22Rv1 (cell line): ENCODE results near the gene PRMT2.

Experiments used
- H3K27ac ChIP-seq: fragments of 450-650 bp; 2 replicates; pipeline ENCODE4 v1.5.1; 2017
- ZFX ChIP-seq: fragments of 450-650 bp; IDR thresholded peaks from 2 replicates; pipeline ENCODE4 v1.6.1; 2017; ENCODE audit warnings: antibody characterized with exemption, borderline replicate concordance
- TF ChIP-seq, protein P1 (sequence below): fragments of 450-650 bp; IDR thresholded peaks from 2 replicates; pipeline ENCODE4 v1.5.1; 2017; ENCODE audit warnings: mild to moderate bottlenecking

Gene PRMT2

DNA sequence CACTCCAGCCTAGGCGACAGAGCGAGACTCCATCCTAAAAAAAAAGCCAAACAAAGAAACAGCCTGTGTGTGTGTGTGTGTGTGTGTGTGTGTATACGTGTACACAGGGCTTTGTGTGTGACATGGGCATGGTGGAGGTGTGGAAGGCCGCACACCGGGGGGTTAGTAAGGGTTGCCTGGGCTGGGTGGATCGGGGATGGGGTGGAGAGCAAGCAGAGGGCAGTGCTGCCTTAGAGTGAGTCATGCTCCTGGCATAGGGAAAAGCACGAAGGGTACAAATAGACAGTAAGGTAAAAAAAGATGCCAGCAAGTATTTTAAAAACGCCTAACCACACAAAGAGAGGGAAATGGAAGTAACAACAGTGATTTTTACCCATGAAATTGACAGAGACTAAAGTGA, 6.2 kb downstream of the PRMT2 start:
- H3K27ac ChIP-seq = no peak overlapping the region
- TF ChIP-seq ZFX = no peak
- TF ChIP-seq, protein P1, sequence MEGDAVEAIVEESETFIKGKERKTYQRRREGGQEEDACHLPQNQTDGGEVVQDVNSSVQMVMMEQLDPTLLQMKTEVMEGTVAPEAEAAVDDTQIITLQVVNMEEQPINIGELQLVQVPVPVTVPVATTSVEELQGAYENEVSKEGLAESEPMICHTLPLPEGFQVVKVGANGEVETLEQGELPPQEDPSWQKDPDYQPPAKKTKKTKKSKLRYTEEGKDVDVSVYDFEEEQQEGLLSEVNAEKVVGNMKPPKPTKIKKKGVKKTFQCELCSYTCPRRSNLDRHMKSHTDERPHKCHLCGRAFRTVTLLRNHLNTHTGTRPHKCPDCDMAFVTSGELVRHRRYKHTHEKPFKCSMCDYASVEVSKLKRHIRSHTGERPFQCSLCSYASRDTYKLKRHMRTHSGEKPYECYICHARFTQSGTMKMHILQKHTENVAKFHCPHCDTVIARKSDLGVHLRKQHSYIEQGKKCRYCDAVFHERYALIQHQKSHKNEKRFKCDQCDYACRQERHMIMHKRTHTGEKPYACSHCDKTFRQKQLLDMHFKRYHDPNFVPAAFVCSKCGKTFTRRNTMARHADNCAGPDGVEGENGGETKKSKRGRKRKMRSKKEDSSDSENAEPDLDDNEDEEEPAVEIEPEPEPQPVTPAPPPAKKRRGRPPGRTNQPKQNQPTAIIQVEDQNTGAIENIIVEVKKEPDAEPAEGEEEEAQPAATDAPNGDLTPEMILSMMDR = no peak

DNA sequence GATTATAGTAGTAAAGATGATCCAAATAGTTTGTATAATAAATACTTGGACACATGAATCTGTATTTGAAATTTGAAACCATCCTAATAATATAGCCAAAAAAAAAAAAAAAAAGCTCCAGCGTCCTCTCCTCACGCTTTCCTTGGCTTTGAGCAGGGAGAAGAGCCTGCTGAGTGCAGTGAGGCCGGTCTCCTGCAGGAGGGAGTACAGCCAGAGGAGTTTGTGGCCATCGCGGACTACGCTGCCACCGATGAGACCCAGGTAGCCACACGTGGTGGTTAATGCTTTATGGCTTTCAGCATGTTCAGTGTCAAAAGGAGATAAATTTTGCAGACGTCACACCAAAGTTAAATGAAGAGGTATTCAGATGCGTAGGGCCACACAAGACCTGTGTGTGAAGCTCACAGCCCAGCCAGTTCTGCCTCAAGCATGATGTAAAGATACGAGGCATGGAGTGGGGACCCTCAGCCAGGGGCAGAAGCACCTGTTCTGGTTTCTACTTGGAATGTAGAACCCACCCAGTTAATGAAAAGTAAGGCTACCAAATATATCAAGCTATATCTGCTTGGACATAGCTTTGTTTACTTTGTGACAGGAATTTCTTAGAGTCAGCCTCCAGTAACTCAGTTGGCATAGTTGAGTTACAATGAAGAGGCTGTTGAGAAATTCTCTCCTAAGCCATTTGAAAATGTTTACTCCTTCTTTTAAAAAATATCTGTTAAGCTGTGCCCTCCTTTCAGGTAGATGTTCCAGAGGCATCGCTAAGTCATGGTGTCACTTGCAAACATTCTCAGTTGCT, 8.1 kb downstream of the PRMT2 start:
- no peak for TF ChIP-seq ZFX
- TF ChIP-seq, protein P1 = no peak
- H3K27ac ChIP-seq = no peak overlapping the region

DNA sequence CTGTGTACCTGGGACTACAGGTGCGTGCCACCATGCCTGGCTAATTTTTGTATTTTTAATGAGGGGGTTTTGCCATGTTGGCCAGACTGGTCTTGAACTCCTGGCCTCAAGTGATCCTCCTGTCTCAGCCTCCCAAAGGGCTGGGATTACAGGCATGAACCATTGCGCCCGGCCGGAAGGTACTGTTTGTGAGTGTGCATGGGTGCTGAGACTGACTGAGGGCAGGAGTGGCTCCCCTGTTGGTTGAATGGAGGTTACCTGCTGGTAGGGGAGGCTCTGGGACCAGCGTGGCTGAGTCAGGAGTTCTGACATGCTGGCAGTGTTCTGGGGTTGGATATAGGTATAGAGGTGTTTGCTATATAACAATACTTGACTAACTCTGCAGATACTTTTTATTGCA, 10.4 kb downstream of the PRMT2 start:
- TF ChIP-seq, protein P1 = no peak
- no peak for TF ChIP-seq ZFX
- no peak overlapping the region for H3K27ac ChIP-seq

DNA sequence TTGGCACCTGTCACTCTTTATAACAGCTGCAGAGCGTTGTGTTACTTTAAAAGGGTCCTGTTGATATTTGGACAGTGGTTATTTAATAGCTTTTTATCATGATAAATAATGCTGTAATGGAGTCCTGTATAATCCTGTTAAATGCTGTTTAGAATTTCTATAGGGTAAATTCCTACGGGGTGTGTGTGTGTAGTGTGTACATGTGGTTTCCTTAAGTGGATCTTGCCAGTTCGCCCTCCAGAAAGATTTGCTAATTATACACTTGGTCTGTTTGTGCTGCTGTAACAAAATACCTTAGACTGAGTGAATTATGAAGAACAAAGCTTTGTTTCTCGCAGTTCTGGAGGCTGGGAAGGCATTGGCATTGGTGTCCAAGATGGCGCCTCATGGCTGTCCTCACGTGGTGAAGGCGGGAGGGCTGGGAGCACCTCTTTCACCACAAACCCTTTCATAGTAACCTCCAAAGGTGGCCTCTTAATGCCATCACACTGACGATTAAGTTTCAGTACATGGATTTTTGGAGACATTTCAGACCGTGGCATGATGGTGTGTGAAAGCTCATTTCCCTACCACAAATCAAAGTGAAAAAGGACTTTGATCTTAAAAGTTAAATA, 11.2 kb downstream of the PRMT2 start:
- H3K27ac ChIP-seq = no peak overlapping the region

DNA sequence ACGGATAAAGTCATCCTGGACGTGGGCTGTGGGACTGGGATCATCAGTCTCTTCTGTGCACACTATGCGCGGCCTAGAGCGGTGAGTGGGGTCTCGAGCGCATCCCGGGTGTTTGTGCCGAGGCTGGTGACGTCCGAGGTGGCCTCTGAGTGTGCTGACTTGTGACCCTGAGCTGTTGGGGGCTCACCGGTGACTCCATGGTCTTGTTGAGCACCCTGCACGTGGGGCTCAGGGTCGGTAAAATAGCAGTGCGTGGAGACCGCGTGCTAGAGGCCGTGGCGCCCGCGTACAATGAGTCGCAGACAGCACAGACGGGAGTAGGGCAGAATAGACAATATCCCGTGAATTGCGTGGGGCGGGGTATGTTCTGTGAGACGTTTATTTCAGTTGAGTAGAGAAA, 13.1 kb downstream of the PRMT2 start:
- H3K27ac ChIP-seq = no peak overlapping the region
- TF ChIP-seq, protein P1 = no peak
- TF ChIP-seq ZFX = no peak

More for the DNA sequence above, 11.2 kb downstream of the PRMT2 start:
- TF ChIP-seq, protein P1 = no peak
- no peak for TF ChIP-seq ZFX

DNA sequence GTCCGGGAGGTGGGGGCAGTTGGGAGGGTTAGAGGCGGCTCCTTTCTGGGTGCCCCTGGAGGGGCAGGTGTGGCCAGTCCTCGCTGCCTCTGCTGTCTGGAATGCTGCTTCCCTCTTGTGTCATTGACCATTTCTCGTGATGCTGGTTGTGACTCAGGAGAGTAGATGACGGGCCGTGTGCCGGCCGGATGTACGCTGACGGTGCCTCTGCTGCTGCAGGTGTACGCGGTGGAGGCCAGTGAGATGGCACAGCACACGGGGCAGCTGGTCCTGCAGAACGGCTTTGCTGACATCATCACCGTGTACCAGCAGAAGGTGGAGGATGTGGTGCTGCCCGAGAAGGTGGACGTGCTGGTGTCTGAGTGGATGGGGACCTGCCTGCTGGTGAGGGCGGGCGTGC, 13.9 kb downstream of the PRMT2 start:
- no peak for TF ChIP-seq ZFX
- TF ChIP-seq, protein P1 = no peak
- H3K27ac ChIP-seq = no peak overlapping the region

DNA sequence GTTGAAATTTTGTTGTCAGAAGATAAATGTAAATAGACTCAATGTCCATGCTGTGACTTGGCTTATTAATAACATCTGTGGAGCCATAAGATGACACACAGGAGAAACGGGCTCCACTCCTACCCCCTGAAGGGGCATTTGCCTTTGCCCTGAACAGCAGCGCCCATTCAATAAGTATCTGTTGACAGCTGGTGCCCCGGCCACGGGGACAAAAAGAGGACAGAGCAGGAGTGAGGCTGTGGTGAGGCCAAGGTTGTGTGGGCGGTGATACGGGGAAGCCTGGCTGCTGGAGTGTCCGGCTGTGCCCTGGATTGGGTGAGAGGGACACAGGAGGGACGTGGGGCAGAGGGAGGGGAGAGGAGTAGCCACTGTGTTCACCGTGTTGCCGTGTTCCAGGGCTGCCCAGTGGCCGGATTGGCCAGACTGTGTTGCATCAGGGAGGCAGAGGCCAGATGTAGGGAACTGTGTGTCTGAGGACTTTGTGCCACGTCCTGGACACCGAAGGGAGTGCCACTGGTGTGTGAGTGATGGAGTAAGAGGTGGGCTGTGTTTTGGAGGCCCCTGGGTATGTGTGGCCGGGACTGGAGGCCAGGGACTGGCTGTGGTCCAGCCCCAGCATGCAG, 15.1 kb downstream of the PRMT2 start:
- TF ChIP-seq, protein P1 = no peak
- TF ChIP-seq ZFX = no peak
- no peak overlapping the region for H3K27ac ChIP-seq
